PC-3 (cell line): ENCODE results near the gene HEXA.

Experiments
- EZH2 ChIP-seq: fragments of 300-600 bp; sonication (generic); IDR thresholded peaks from one replicate; pipeline ENCODE4 v1.6.1; 2017; ENCODE audit warnings: antibody characterized with exemption, mild to moderate bottlenecking, low read length; ENCODE audit not compliant: unreplicated experiment
- TF ChIP-seq, protein P1 (sequence below): fragments of 300-600 bp; sonication (generic); conservative IDR thresholded peaks from 2 replicates; pipeline ENCODE4 v1.5.1; 2017; ENCODE audit warnings: antibody characterized with exemption, low read depth, mild to moderate bottlenecking, low read length

DNA sequence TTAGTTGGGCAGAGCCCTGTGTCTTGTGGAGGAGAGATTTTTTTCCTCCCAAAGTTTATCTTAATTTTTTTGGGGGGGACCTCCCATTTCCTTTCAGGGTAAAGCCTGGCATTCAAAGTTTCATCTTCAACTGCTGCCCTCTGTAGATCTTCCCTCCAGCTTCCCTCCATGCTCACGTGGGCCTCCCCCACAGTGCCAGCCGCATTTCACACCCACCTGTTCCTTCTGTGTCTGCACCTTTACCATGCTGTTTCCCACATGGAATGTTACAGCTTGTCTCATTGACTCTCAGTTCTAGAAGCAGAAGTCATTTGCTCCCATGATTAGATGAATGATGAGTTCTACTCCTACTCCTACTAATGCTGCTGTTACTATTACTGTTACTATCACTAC lies 62.4 kb downstream of the HEXA start:
- TF ChIP-seq, protein P1, sequence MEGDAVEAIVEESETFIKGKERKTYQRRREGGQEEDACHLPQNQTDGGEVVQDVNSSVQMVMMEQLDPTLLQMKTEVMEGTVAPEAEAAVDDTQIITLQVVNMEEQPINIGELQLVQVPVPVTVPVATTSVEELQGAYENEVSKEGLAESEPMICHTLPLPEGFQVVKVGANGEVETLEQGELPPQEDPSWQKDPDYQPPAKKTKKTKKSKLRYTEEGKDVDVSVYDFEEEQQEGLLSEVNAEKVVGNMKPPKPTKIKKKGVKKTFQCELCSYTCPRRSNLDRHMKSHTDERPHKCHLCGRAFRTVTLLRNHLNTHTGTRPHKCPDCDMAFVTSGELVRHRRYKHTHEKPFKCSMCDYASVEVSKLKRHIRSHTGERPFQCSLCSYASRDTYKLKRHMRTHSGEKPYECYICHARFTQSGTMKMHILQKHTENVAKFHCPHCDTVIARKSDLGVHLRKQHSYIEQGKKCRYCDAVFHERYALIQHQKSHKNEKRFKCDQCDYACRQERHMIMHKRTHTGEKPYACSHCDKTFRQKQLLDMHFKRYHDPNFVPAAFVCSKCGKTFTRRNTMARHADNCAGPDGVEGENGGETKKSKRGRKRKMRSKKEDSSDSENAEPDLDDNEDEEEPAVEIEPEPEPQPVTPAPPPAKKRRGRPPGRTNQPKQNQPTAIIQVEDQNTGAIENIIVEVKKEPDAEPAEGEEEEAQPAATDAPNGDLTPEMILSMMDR = no peak
- TF ChIP-seq EZH2 = no peak
